NCI-H510A (cell line): ENCODE results near the gene GAB3.
A peak's percentile ranks its signal among the peaks of the same experiment; 100 is the strongest.

ENCODE experiments used
- DNase-seq: peaks from one replicate; lab custom pipeline; 2025; lab: John Stamatoyannopoulos, UW

Gene GAB3

GRCh38 chrX:154750301-154751202 is at the start of gene GAB3:
TSS of gene GAB3 (minus strand) at chrX:154751077. CDS start at chrX:154751025, 52 bp downstream.
- no peak for DNase-seq

- DNase-seq: peak; percentile 77
Measured at GRCh38 chrX:154799556-154800348, 48.9 kb upstream of the GAB3 start.

- DNase-seq: no peak
Measured at GRCh38 chrX:154797006-154797405, 46.1 kb upstream of the GAB3 start.

- DNase-seq: no peak
Measured at GRCh38 chrX:154795016-154795415, 44.1 kb upstream of the GAB3 start.

GRCh38 chrX:154793084-154793795 is 42.4 kb upstream of the GAB3 start:
- no peak for DNase-seq

GRCh38 chrX:154791939-154792338 is 41.1 kb upstream of the GAB3 start:
- DNase-seq: no peak

- no peak for DNase-seq
Measured at GRCh38 chrX:154791467-154791866, 40.6 kb upstream of the GAB3 start.

- no peak for DNase-seq
Measured at GRCh38 chrX:154785716-154786115, 34.8 kb upstream of the GAB3 start.

- no peak for DNase-seq
Measured at GRCh38 chrX:154784149-154784995, 33.5 kb upstream of the GAB3 start.

GRCh38 chrX:154780968-154781367 is 30.1 kb upstream of the GAB3 start:
- no peak for DNase-seq

- DNase-seq: no peak
Measured at GRCh38 chrX:154779261-154779660, 28.4 kb upstream of the GAB3 start.

GRCh38 chrX:154776753-154777152 is 25.9 kb upstream of the GAB3 start:
- no peak for DNase-seq

- no peak for DNase-seq
Measured at GRCh38 chrX:154775419-154776349, 24.8 kb upstream of the GAB3 start.

- no peak for DNase-seq
Measured at GRCh38 chrX:154774622-154775021, 23.7 kb upstream of the GAB3 start.

GRCh38 chrX:154762537-154763296 is 11.8 kb upstream of the GAB3 start, which contains the start of gene DKC1:
TSS of gene DKC1 (plus strand) at chrX:154762864. CDS start at chrX:154762966, 102 bp downstream.
- peak; percentile 91 for DNase-seq

- DNase-seq: no peak
Measured at GRCh38 chrX:154761977-154762536, 11.2 kb upstream of the GAB3 start.

GRCh38 chrX:154758696-154759095 is 7.8 kb upstream of the GAB3 start:
- no peak for DNase-seq

- DNase-seq: no peak
Measured at GRCh38 chrX:154751669-154752271, 893 bp upstream of the GAB3 start.
